ENCODE results near the gene RAD51AP2. TPM values are rescaled to one million over a fixed set of nuclear protein-coding genes. Genes with fewer than 3 reads are reported as not detected.

The RAD51AP2 gene
- total and polyA plus RNA-seq, 2 donors (not counting 3 experiments of a cell fraction or from before 2014, with no cell fraction given), result not detected

GRCh38 chr2:17482651-17483050, 35.6 kb downstream of the RAD51AP2 start:
- ChIA-PET CTCF (no interaction called here), POLR2A (no interaction called here)
- Histone ChIP-seq H3K4me3 (replicated peaks in 1 of 3; ENCODE audit: insufficient read depth in 1 of 3, low read depth in 1 of 3, low read length in 3 of 3) (no peak overlapping the region), H3K27me3 (ENCODE audit: control insufficient read depth in 2 of 2, insufficient read depth in 2 of 2, low read length in 2 of 2) (no peaks in the 10 kb centered on the region), H3K36me3 (ENCODE audit: control insufficient read depth in 2 of 2, extremely low read depth in 1 of 2, insufficient read depth in 2 of 2, low read length in 2 of 2) (no peaks in the 10 kb centered on the region), H3K4me2 (ENCODE audit: insufficient read depth, low read length) (no peak overlapping the region), H3K9ac (replicated peaks; ENCODE audit: extremely low read depth, insufficient read depth, low read length) (no peak overlapping the region), H4K20me1 (replicated peaks; ENCODE audit: control insufficient read depth, extremely low read depth, insufficient read depth, low read length) (no peaks in the 10 kb centered on the region), H2AFZ (ENCODE audit: low read depth, low read length) (no peak overlapping the region), H3K4me1 (ENCODE audit: control insufficient read depth, extremely low read depth, insufficient read depth, low read length) (no peaks in the 10 kb centered on the region), H3K9me3 (replicated peaks; ENCODE audit: control insufficient read depth, insufficient read depth, low read length) (no peaks in the 10 kb centered on the region), H3K27ac (ENCODE audit: insufficient read depth, low read depth, low read length) (no peak overlapping the region), H3K79me2 (ENCODE audit: control insufficient read depth, insufficient read depth, low read length) (no peaks in the 10 kb centered on the region), H3K9me1 (replicated peaks; ENCODE audit: control insufficient read depth, extremely low read depth, insufficient read depth, low read length) (no peaks in the 10 kb centered on the region)
- intact Hi-C loops (cut with micrococcal nuclease), result no loop called here
- BruUV-seq (replicated peaks), result no TSS peak
- DNase-seq (ENCODE audit: low read depth, low spot score), result no peak
- no peak for FAIRE-seq
- no peak for TF ChIP-seq MYC (IDR thresholded peaks at IDR 0.05; ENCODE audit: low read depth, low read length)
- no peak for TF ChIP-seq MAX (IDR thresholded peaks at IDR 0.05; ENCODE audit: insufficient read depth, insufficient read length)
- TF ChIP-seq EZH2 (IDR thresholded peaks at IDR 0.05; ENCODE audit: borderline replicate concordance, low read depth, low read length, severe bottlenecking), result no peak
- TF ChIP-seq JUN (IDR thresholded peaks at IDR 0.05; ENCODE audit: borderline replicate concordance, insufficient read depth, insufficient read length, low read depth), result no peak
- no peak for TF ChIP-seq POLR2A (IDR thresholded peaks at IDR 0.05; ENCODE audit: low read depth, low read length)
- no peak for TF ChIP-seq POLR2AphosphoS5 (IDR thresholded peaks at IDR 0.05; ENCODE audit: insufficient read depth, low read depth, low read length)
- no peak for TF ChIP-seq GATA2 (IDR thresholded peaks at IDR 0.05; ENCODE audit: insufficient read depth, insufficient read length, low read depth, low read length)
- no peak for TF ChIP-seq FOS (IDR thresholded peaks at IDR 0.05; ENCODE audit: borderline replicate concordance, insufficient read depth, low read length)
- TF ChIP-seq CTCF (IDR thresholded peaks at IDR 0.05; ENCODE audit: extremely low read depth in 1 of 2, insufficient read depth in 1 of 2, low read depth in 1 of 2, low read length in 2 of 2), result no peak
- dilution Hi-C loops (cut with MboI; ENCODE audit: extremely low pct_ligation_motif_present, low sequenced_read_pairs), result no loop called here
